ENCODE data around the gene MDC1. TPM values are rescaled to one million over a fixed set of nuclear protein-coding genes. Genes with fewer than 3 reads are reported as not detected.
A peak's percentile ranks its signal among the peaks of the same experiment; 100 is the strongest.

The MDC1 gene
- polyA plus RNA-seq, 1 donor (not counting 4 experiments of a cell fraction or from before 2014, with no cell fraction given): 6.9 TPM

DNA sequence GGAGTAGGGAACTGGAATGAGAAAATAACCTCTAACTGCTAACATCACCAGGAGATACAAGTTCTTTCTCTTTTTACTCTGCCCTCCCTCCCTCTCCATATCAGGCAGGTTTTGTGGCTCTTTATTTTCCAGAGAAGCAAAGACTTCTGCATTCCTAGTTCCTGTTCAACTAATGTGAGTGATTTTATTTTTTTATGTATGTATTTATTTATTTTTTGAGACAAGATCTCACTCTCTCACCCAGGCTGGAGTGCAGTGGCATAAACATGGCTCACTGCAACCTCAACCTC is 33.2 kb upstream of the MDC1 start:
- Histone ChIP-seq H3K27me3 (ENCODE audit: control insufficient read depth, extremely low read depth, insufficient read depth, low read length) (no peaks in the 10 kb centered on the region), H3K9ac (ENCODE audit: control insufficient read depth, extremely low read depth, insufficient read depth, low read length) (peak overlapping the region; percentile 84), H3K27ac (ENCODE audit: control insufficient read depth, insufficient read depth, low read length) (peak overlapping the region; percentile 98), H2AFZ (ENCODE audit: control insufficient read depth, low read length) (no peak overlapping the region), H3K36me3 (ENCODE audit: control insufficient read depth in 2 of 2, extremely low read depth in 1 of 2, insufficient read depth in 2 of 2, low read length in 2 of 2) (no peaks in the 10 kb centered on the region), H3K4me1 (ENCODE audit: control insufficient read depth, extremely low read depth, insufficient read depth, low read length) (peaks cover 78% of the 10 kb centered on the region), H3K4me3 (ENCODE audit: control insufficient read depth in 2 of 3, extremely low read depth in 1 of 3, insufficient read depth in 2 of 3, low read depth in 1 of 3, low read length in 3 of 3) (no peak overlapping the region), H3K9me1 (ENCODE audit: control insufficient read depth, extremely low read depth, insufficient read depth, low read length) (no peaks in the 10 kb centered on the region), H3K9me3 (ENCODE audit: control insufficient read depth, low read depth, low read length) (no peaks in the 10 kb centered on the region), H3K79me2 (ENCODE audit: control insufficient read depth, insufficient read depth, low read length) (no peaks in the 10 kb centered on the region), H3K4me2 (ENCODE audit: control insufficient read depth, extremely low read depth, insufficient read depth, low read depth, low read length) (peak overlapping the region; percentile 79), H4K20me1 (ENCODE audit: control insufficient read depth, extremely low read depth, insufficient read depth, low read length) (no peaks in the 10 kb centered on the region)
- no peak for DNase-seq (ENCODE audit: low read depth, low spot score)
- FAIRE-seq: no peak
- TF ChIP-seq CTCF (optimal IDR thresholded peaks at IDR 0.05 in 1 of 3, IDR thresholded peaks at IDR 0.05 in 1 of 3, conservative IDR thresholded peaks at IDR 0.05 in 1 of 3; ENCODE audit: extremely low read depth in 1 of 3, insufficient read depth in 2 of 3, low read length in 3 of 3): no peak
- dilution Hi-C loops (cut with MboI; ENCODE audit: extremely low pct_ligation_motif_present, low sequenced_read_pairs): no loop called here

- peak; percentile 49 for FAIRE-seq
- Histone ChIP-seq H4K20me1 (ENCODE audit: control insufficient read depth, extremely low read depth, insufficient read depth, low read length) (no peaks in the 10 kb centered on the region), H3K4me1 (ENCODE audit: control insufficient read depth, extremely low read depth, insufficient read depth, low read length) (peaks cover 78% of the 10 kb centered on the region), H3K9me1 (ENCODE audit: control insufficient read depth, extremely low read depth, insufficient read depth, low read length) (no peaks in the 10 kb centered on the region), H3K9ac (ENCODE audit: control insufficient read depth, extremely low read depth, insufficient read depth, low read length) (peak overlapping the region; percentile 84), H3K4me2 (ENCODE audit: control insufficient read depth, extremely low read depth, insufficient read depth, low read depth, low read length) (peak overlapping the region; percentile 79), H3K36me3 (ENCODE audit: control insufficient read depth in 2 of 2, extremely low read depth in 1 of 2, insufficient read depth in 2 of 2, low read length in 2 of 2) (no peaks in the 10 kb centered on the region), H2AFZ (ENCODE audit: control insufficient read depth, low read length) (no peak overlapping the region), H3K27me3 (ENCODE audit: control insufficient read depth, extremely low read depth, insufficient read depth, low read length) (no peaks in the 10 kb centered on the region), H3K27ac (ENCODE audit: control insufficient read depth, insufficient read depth, low read length) (peak overlapping the region; percentile 98), H3K79me2 (ENCODE audit: control insufficient read depth, insufficient read depth, low read length) (no peaks in the 10 kb centered on the region), H3K4me3 (ENCODE audit: control insufficient read depth in 2 of 3, extremely low read depth in 1 of 3, insufficient read depth in 2 of 3, low read depth in 1 of 3, low read length in 3 of 3) (peak overlapping the region in 2 of 3 experiments; percentile 11 to 41), H3K9me3 (ENCODE audit: control insufficient read depth, low read depth, low read length) (no peaks in the 10 kb centered on the region)
- TF ChIP-seq EZH2 (IDR thresholded peaks at IDR 0.05; ENCODE audit: low read length): no peak
- TF ChIP-seq CTCF (optimal IDR thresholded peaks at IDR 0.05 in 1 of 3, IDR thresholded peaks at IDR 0.05 in 1 of 3, conservative IDR thresholded peaks at IDR 0.05 in 1 of 3; ENCODE audit: extremely low read depth in 1 of 3, insufficient read depth in 2 of 3, low read length in 3 of 3): peak in 1 of 3 experiments; percentile 0
- dilution Hi-C loops (cut with MboI; ENCODE audit: extremely low pct_ligation_motif_present, low sequenced_read_pairs): no loop called here
- peak; percentile 86 for DNase-seq (ENCODE audit: low read depth, low spot score)
These were observed 32.7 kb upstream of the MDC1 start for GRCh38 chr6:30749554-30750378.

All from keratinocyte (primary cell).